ENCODE data around the gene U2AF1L4.
A peak's percentile ranks its signal among the peaks of the same experiment; 100 is the strongest.

Gene U2AF1L4, protein sequence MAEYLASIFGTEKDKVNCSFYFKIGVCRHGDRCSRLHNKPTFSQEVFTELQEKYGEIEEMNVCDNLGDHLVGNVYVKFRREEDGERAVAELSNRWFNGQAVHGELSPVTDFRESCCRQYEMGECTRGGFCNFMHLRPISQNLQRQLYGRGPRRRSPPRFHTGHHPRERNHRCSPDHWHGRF

GRCh38 chr19:35745328-35746086, at the start of gene U2AF1L4, which contains the start of gene PSENEN:
Gene U2AF1L4, minus strand, starts transcription at chr19:35745418. Its CDS starts 27 bp downstream, at chr19:35745391.
Gene PSENEN, plus strand, starts transcription at chr19:35745651. Its CDS starts 280 bp downstream, at chr19:35745931.
- peak; percentile 96 for DNase-seq (ENCODE audit: low spot score)

- no peak for DNase-seq (ENCODE audit: low spot score)
Measured at GRCh38 chr19:35793381-35794165, 48.4 kb upstream of the U2AF1L4 start.

- no peak for DNase-seq (ENCODE audit: low spot score)
Measured at GRCh38 chr19:35792888-35793287, 47.7 kb upstream of the U2AF1L4 start.

DNA sequence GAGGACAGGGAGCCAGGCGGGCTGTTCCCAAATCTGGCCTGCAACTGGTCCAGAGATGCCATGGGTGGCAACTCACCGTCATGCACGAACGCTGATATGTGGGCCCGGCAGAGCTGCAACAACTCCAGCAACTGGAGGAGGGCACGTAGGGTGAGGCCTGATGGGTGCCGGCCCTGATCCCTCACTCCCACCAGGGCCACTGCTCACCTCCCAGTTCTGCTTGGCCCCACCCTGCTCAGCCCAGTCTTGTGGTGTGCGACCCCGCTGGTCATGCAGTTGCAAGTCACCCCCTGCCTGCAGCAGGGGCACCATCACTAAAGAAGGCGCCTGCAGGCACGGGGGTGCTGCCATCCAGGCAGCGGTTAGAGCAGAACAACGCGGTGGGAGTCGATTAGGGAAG, 47.1 kb upstream of the U2AF1L4 start:
- no peak for DNase-seq (ENCODE audit: low spot score)

- no peak for DNase-seq (ENCODE audit: low spot score)
Measured at GRCh38 chr19:35791814-35792279, 46.6 kb upstream of the U2AF1L4 start.

DNA sequence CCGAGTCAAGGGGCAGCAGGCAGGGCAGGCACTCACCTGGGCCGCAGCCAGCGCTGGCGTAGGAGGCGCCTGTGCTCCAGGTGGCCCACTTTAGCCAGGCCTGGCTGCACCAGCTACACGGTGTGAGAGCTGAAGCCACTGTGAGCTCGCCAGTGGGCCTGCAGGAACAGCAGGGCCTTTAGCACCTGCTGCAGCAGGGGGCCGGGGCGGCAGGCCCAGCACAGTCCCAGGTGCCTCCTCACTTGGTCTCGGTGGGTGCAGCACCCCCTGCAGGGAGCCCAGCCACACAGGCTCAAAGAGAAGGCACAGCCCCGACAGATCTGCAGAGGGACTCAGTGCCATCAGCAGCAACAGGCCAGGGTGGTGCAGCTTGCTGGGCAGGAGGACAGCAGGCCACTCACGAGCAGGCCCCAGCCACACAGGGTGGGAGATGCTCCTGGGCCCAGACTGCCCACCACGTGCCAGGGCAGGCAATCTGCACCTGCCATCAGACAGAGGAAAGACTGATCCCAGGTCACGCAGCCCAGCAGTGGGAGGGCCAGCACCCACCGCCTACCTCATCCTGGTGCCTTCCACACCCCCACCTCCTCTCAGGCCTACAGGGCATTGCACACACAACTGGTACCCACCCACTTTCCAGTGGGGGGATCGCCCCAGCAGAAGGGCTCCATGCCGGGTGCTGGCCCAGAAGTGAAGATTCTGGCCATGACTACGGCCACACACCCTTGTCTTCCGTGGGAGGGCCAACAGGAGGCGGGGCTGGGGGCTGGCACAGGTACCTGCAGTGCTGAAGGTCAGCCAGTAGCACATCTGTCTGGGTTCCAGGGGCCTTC, 46.0 kb upstream of the U2AF1L4 start:
- DNase-seq (ENCODE audit: low spot score) = no peak

DNA sequence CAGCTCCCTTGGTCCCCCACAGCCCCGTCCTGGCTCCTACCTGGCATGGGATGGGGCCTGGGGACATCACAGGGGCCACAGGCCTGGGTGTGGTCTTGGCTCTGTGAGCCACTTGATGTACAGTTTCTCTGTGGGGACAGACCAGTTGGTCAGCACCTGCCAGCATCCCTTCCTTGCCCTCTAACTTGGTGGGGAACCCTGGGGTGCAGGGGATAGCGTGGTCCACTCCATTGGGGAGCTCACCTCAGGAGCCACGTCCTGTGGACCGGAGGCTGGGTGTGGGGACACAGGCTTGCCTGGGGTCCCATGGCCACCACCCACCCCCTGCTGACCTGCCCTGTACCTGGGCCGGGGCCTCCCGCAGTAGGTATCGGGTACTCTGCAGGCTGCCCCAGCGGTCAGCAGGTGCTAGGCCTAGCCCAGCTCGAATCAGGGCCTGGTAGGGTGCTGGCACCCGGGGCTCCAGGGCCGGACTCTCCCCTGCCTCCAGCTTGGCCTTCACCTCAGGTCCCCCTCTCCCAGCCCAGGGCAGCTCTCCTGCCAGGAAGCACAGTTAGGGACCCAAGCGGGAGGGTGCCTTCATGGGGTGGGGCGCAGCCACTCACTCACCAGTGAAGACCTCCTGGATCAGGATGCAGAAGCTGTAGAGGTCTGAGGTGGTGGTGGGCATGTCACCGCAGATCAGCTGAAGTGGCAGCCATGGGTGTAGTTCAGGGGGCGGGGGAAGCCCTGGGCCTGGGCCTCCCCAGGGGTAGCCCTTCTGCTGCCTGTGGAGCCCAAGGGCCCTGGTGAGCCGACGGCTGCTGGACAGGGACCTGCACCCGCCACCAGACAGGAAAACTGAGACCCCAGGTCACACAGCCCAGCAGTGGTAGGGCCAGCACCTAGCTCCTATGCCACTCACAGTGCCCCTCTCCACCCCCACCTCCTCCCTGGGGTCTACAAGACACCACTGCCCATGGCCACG, 45.0 kb upstream of the U2AF1L4 start:
- DNase-seq (ENCODE audit: low spot score) = no peak

GRCh38 chr19:35789195-35789977, 44.2 kb upstream of the U2AF1L4 start:
- DNase-seq (ENCODE audit: low spot score) = no peak

DNA sequence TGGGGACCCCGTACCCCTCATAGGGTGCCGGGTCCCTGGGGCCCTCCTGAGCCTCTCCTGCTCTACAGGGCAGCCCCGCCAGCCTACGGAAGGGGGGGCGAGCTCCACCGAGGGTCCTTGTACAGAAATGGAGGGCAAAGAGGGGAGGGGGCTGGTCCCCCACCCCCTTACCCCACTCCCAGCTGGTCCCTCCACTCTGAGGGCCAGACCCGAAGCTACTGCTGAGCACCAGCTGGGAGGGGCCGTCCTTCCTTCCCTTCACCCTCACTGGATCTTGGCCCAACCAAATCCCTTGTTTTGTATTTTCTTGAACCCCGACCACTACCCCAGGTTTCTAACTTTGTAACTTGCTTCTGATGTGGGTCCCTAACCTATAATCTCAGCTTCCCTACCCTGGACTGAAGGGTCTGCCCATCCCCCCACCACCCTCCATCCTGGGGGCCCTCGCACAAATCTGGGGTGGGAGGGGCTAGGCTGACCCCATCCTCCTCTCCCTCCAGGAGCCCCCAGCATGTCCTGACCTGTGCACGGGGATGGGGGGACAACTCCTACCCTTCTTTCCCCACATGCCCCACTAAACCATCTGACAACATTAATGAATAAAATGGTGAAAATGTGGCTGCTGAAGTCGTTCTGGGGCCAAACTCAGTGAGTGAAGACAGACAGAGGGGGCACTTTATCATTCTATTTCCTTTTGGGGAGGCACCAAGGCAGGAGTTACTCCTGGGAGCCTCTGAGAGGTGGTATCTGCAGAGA, 43.2 kb upstream of the U2AF1L4 start:
- DNase-seq (ENCODE audit: low spot score) = no peak

DNA sequence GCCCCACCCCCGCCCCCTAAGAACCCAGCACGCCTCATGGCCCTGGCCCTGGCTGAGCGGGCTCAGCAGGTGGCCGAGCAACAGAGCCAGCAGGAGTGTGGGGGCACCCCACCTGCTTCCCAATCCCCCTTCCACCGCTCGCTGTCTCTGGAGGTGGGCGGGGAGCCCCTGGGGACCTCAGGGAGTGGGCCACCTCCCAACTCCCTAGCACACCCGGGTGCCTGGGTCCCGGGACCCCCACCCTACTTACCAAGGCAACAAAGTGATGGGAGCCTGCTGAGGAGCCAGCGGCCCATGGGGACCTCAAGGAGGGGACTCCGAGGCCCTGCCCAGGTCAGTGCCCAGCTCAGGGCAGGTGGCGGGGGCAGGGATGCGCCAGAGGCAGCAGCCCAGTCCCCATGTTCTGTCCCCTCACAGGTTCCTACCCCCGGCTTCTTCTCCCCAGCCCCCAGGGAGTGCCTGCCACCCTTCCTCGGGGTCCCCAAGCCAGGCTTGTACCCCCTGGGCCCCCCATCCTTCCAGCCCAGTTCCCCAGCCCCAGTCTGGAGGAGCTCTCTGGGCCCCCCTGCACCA, 42.1 kb upstream of the U2AF1L4 start:
- DNase-seq (ENCODE audit: low spot score) = no peak

GRCh38 chr19:35786299-35787160, 41.3 kb upstream of the U2AF1L4 start:
- DNase-seq (ENCODE audit: low spot score) = no peak

DNA sequence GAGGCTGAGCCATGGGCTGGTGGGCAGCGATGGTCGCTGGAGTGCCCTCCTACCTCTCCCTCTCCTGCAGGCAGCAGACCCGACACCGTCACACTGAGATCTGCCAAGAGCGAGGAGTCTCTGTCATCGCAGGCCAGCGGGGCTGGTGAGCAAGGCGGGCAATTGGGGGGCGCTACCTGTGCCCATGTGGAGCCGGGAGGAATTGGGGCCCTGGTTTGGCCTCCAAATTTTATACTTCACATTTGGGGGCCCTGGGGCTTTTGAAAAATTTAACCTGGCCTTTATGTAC, 40.1 kb upstream of the U2AF1L4 start:
- no peak for DNase-seq (ENCODE audit: low spot score)

- DNase-seq (ENCODE audit: low spot score) = peak; percentile 82
Measured at GRCh38 chr19:35784503-35785338, 39.5 kb upstream of the U2AF1L4 start.

GRCh38 chr19:35783469-35784434, 38.5 kb upstream of the U2AF1L4 start:
- DNase-seq (ENCODE audit: low spot score) = no peak

GRCh38 chr19:35782589-35782988, 37.4 kb upstream of the U2AF1L4 start:
- no peak for DNase-seq (ENCODE audit: low spot score)

GRCh38 chr19:35781650-35782049, 36.4 kb upstream of the U2AF1L4 start:
- DNase-seq (ENCODE audit: low spot score) = no peak
